HG03432 (cell line): Measurements from ENCODE around the gene KRTAP10-4.
"Not testable (repeated sequence)": the region's sequence is repeated elsewhere in the genome, so short reads cannot be mapped to it uniquely, and the experiment has no call there.

Experiments
- ATAC-seq: cut with Tn5 transposase; IDR thresholded peaks from one replicate; pipeline ENCODE4 v1.9.1; 2021; ENCODE audit warnings: mild to moderate bottlenecking, moderate library complexity; ENCODE audit not compliant: unreplicated experiment

Gene KRTAP10-4

DNA sequence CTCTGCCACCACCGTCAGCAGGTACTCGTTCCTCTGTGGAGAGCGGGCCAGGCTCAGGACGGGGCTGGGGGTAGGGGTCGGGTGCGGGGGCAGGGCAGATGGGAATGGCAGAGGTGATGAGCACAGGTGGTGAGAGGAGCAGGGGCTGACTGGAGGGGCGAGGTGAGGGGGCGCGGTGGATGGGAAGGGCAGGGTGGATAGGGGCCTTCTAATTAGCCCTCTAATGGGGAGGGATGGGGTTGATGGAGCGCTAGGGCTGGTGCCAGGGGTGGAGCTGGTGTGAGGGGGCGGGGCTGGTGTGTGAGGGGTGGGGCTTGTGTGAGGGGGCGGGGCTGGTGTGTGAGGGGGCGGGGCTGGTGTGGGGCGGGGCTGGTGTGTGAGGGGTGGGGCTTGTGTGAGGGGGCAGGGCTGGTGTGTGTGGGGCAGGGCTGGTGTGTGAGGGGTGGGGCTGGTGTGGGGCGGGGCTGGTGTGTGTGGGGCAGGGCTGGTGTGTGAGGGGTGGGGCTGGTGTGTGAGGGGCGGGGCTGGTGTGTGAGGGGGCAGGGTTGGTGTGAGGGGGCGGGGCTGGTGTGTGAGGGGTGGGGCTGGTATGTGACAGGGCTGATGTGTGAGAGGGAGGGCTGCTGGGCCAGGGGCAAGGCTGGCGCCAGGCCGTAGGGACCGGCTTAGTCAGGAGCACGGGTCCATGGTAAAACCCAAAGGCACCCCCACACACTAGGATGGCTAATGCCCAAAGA lies 39.5 kb upstream of the KRTAP10-4 start:
- no peak for ATAC-seq

DNA sequence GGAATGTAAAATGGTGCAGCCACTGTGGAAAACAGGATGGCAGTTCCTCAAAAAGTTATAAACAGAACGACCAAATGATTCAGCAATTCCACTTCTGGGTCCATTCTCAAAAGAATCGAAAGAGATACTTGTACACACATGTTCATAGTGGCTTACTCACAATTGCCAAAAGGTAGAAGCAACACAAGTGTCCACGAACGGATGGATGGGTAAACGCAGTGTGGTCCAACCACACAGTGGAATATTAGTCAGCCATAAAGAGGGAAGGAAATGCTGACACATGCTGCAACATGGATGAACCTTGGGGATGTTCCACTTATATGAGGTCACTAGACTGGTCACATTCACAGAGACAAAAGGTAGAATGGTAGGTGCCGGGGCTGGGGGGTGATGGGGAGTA lies 38.8 kb upstream of the KRTAP10-4 start:
- no peak for ATAC-seq

DNA sequence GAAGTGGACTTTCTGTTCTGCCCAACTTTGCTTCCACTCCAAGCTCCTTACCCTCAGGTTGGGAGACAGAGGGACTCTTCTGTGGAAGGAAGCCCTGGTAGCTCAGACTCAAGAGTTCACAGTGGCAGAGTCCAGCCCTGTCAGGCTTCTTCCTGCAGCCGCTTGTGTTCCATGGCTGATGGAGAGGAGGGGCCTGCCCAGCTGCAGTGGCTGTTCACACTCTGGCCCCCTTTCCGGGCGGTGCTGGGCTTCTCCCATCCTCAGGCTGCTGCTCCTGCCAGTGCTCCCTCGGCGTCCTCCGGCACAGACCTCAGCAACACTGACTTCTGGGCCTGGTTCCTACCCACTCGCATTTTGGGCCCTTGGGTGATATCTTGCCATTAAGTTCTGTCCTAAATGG lies 37.6 kb upstream of the KRTAP10-4 start:
- ATAC-seq: no peak

DNA sequence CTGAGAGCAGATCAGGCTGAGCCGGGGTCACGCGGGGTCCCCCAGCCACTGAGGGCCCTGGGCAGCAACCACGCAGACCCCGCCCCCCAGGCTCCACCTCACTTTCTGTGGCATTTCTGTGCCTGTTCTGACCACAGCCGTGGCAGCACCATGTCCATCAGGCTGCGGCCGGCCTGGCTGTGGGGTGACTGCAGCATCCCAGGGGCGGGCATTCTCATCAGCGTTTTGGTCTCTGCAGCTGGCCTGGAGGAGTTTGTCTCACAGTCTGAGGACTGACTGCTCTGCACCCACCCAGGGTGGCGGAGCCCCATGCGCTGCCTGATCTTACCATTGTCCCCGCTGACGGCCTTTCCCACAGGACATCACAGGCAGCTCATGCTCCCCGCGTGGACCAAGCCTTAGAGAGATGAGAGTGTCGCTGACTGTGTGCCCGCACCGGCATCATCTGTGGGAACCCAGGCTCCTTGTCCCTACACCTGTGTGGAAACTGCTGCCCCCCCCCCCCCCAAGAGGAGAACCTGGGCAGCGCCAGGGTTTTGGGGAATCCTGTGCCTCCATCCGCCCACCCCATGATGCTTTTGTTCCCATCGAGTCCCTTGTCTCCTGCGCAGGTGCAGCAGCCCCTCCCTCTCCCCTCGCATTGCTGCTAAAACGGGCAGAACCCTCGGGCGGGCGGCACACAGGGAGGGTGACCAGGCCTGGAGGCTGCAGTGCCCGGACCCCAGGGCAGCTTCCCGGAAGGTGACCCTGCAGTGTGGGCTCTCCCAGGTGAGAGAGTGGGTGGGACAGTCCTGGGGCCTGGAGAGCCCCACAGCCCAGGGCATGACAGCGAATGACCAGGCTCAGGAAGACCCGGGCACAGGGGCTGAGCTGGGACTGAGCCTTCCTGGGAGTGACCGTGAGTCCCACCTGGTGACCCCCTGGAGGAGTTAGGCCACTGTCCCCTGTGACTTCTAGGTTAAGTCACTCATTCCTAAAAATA lies 35.3 kb upstream of the KRTAP10-4 start:
- no peak for ATAC-seq

DNA sequence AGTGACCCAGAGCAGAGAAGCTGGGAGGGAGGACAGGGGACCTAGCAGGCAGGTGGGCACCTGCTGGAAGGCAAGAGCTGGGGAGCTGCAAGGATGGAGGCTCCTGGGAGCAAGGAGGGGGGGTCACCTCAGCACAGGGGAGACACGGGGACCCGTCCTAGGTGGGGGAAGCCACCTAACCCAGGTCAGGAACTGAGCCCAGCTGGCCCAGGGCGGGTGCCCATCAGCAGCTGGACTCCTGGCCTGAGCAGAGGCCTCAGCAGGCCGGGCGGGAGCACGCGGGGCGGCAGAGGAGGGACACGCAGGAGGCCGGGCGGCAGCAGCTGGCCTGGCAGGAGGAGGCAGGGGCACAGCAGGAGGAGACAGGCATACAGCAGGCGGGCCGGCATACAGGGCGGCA lies 34.5 kb upstream of the KRTAP10-4 start:
- ATAC-seq: no peak

DNA sequence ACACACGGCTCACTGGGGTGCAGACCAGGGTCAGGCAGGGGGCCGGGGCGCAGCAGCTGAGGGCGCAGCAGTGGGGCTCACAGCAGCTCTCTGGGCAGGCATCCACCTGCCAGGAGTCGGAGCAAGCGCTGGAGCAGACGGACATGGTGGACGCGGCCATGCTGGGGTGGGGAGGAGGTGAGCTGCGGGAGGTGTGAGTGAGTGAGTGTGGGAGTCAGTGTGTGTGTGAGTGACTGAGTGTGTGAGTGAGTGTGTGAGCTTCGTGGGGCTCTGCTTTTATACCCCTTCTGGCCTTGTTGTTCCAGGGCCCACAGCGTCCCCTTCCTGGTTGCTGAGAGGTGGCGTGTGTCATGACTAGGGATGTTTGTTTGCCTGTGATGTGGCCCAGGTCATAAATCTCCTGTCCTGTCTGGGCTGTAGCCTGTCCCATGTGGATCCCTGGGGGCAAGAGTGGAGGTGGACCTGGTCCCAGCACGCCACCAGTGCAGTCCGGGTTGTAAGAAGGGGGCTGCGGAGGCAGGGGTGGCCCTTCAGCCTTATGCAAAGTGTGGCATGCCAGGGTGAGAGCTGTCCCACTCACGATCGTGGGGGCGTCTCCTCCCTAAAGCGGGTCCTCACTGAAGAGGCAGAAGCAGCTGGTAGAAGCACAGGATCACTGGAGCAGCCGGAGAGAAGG lies 33.4 kb upstream of the KRTAP10-4 start, which contains the start of gene KRTAP10-1:
Gene KRTAP10-1, minus strand, starts transcription at position 205 of the 676 bp plus-strand sequence. Its CDS starts 45 bp downstream, at position 160.
- ATAC-seq: no peak

DNA sequence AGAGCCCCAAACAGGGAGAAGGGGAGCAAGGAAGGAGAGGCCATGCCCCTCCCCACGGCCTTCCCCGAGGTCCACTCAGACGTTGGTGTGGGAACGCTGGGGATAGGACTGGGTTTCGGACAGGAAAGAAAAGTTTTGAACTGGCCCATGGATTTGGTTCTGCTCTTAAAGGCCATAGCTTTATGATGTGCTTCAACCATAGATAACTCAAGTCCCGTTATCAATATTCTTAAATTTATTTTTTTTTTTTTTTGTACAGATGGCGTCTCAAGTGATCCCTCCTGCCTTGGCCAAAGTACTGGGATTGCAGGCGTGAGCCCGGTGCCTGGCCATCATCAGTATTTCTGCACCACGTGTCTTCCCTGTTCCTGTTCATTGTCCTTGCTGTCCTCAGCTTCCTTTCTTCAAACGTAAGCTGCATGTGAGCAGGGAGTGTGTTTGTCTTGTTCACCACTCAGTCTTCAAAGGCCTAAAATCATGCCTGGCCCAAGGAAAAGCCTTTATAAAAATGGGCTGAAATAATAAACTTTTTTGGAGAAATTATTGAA lies 32.7 kb upstream of the KRTAP10-4 start:
- no peak for ATAC-seq

DNA sequence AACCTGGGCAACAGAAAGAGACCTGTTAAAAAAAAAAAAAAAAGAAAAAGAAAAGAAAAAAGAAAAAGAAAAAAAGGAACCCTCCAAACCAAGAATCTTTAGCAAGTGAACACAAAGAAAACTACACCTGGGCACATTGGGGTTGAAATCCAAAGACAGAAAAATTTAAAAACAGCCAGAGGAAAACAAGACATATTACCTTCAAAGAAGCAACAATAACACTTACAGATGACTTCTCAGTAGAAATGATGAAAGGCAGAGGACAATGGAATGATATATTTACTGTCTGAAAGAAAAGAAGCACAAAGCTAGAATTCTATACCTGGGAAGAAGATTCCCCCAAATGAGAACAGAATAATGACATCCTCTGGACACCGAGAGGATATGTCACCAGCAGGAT lies 30.8 kb upstream of the KRTAP10-4 start:
- no peak for ATAC-seq

DNA sequence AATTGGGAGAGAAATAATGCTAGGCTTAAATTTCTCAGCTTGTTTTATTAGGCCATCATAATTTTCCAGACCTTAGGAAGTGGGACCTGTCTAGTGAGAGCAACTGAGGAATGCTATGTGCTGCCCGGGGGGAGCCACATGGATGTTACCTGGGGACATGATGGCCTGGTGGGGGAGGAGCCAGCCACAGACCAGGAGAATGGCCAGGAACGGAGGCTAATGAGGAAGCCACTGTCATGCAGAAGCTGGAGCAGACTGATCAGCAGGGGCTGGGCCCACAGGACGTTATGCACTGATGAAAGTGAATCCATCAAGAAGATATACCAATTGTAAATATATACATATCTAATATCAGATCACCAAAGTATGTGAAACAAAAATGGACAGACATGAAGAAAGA lies 29.0 kb upstream of the KRTAP10-4 start:
- no peak for ATAC-seq

DNA sequence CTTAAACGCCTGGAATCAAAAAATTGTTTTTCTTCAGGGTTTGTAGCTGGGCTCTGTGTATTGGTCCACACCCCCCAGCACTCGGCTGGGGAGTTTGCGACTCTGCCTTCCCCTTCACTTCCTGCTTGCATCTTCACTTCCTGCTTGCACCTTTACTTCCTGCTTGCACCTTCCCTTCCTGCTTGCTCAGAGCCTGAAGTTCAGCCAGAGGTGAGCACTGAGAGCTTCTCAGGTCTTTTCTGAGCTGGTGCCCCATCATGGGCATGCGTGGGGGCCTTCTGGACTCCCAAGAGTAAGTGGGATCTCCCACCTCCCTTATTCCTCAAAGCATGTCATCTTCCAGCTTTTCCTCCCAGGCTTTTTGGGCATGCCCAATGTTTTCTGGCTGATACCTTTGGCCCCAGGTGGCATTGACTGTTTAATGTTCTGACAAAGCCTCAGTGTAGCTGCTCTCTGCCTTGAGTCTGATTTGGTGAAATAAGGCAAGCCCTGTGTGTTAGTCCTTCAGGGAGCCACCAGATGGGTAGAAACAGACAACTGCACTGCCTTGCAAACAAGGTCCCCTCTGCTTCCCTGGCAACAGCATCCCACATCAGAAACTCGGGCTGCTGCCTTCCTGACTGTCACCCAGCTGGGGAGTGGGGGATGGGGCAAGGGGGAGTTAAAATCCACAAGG lies 25.7 kb upstream of the KRTAP10-4 start:
- no peak for ATAC-seq

DNA sequence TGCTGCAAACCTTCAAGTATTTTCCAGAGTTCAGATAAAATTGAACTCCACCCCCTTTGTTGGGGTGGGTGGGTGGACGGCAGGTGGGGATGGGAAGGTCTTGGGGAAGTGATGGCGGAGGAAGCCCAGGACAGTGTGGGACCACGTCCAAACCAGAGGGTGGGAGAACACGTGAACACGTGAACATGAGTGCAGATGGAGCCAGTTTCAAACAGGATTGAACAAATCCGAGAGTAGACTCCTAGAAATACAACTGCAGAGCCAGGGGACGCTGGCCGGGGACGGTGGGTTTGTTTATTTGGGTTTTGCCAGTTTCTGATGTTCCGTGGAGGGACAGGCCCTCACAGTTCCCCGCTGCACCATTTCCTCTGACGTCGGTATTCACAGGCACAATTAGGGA lies 25.1 kb upstream of the KRTAP10-4 start:
- ATAC-seq: no peak

DNA sequence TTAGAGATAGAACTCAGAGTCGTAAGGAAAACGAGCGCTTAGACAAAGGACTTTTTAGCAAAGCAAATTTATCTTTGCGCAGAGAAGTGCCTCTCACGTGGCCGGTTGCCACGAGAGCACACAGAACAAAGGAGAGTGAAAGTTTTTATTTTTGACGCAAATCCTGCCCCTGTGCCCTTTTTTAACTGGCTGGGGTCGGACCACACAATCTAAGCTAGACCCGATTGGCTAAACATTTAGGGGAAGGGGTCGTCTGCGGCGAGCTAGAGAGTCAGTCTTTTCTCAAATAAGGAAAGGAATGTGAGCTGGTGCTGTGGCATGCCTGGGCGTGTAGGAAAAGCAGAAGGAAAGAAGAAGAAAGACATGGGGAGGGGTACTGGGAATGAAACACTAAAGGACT lies 24.6 kb upstream of the KRTAP10-4 start:
- no peak for ATAC-seq

DNA sequence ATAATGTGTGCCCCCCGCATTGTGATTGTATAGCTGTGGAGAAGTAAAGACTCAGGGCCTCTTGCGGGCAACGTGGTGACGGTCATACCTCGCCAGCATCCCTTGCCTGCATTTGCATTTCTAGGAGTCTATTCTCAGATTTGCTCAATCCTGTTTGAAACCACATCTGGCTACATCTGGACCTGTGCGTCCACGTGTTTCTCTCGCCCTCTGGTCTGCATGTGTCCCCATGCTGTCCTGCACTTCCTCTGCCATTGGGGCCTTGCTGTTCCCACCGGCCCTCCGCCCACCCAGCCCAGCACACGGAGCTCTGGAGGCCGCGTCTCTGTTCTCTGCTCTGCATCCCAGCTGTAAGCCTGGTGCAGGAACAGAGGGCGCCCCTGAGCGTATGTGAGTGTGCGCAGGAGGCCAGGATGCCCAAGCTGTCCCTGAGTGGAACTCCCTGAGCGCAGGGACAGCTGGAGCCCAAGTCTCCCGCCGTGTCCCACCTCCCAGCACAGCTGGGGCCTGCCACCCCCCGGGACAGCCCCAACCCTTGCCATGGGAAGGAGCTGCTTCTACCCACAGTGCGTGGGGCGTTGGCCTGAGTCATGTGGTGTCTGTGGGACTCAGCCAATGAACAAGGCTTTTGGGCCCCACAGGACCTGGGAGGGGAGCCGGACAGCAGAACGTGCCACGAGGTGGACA lies 23.9 kb upstream of the KRTAP10-4 start:
- ATAC-seq: no peak

DNA sequence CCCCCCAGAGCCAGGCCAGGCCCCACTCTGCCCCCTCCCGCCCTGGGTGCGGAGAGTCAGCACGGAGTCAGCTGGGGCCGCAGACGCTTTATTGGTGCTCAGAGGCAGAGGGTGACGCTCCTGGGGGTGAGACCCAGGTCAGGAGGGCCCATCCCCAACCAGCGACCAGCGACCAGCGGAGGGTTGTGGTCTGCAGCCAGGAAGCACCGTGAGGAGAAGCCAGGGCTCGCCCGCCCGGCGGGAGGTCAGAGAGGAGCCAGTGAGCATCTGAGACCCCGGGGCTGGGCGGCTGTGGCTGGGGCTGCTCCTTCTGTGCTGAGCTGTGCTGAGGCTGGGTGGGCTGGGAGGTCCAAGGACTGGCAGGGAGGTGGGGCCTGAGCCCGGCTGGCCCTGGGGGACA lies 23.2 kb upstream of the KRTAP10-4 start:
- not testable (repeated sequence) for ATAC-seq

DNA sequence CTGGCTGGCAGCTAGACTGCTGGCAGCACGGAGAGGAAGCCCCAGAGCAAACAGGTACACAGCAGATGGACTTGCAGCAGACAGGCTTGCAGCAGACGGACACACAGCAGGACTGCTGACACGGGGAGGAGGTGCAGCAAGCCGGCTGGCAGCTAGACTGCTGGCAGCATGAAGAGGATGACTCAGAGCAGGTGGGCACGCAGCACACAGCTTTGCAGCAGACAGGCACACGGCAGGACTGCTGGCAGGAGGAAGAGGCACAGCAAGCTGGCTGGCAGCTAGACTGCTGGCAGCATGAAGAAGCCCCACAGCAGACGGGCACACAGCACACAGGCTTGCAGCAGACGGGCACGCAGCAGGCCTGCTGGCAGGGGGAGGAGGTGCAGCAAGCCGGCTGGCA lies 22.7 kb upstream of the KRTAP10-4 start:
- ATAC-seq: no peak

DNA sequence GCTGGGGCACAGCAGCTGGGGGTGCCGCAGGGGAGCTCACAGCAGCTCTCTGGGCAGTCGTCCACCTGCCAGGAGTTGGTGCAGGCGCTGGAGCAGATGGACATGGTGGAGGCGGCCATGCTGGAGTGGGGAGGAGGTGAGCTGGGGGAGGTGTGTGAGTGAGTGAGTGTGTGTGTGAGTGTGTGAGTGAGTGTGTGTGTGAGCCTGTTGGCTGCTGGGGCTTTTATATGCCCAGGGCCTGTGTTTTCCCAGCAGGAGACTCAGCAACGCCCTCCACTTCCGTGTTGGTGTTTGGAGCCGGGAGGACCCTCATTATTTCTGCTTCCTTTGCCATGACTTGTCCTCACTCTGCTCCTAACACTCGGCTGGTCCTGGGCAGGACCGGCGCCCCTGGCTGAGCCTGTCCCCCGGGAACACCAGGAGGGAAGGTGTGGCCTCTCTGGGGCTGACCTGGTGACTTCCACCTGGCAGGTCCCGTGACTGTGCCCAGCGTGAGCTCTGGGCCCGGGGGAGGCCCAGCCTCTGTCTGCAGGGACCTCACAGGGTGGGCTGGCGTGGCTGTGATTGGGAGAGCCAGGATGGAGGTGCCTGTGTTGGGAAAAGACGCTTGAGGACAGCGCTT lies 22.1 kb upstream of the KRTAP10-4 start, which contains the start of gene KRTAP10-2:
Gene KRTAP10-2, minus strand, starts transcription at position 166 of the 622 bp plus-strand sequence. Its CDS starts 47 bp downstream, at position 119.
- ATAC-seq: no peak

DNA sequence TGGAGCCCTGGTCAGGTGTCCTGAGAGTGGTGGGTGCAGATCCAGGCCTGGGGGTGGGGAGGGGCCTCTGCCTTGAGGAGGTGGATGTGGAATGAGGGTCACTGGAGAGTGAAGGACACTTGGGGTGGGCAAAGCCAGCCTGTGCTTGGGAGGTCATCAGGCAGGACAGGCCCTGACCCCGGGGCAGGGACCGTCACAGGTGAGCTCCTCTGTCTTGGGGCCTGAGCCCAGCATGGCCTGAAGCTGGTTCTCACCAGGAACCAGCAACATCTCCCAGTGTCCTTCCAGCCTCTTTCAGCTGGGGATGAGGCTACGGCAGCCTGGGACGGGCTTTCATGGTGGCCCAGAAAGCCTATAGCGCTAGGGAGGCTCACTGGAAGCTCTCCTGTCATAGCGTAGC lies 21.4 kb upstream of the KRTAP10-4 start:
- no peak for ATAC-seq

DNA sequence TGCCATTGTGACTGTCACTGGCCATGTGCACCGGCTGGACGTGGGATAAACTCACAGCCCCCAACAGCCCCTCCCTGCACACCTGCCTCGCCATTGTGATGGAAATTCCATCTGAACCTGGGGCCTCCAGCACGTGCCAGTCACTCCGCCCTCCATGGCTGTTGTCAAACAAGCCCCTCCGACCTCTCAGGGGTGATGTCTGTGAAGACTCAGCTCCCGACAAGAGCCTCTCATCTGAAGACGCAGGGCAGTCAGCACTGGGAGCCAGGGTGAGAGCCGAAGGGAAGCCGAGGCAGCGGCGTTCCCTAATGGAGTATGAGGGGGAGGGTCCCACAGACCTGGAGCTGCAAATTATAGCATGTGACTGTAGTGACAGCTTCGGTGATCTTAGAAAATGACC lies 20.8 kb upstream of the KRTAP10-4 start:
- ATAC-seq: no peak

DNA sequence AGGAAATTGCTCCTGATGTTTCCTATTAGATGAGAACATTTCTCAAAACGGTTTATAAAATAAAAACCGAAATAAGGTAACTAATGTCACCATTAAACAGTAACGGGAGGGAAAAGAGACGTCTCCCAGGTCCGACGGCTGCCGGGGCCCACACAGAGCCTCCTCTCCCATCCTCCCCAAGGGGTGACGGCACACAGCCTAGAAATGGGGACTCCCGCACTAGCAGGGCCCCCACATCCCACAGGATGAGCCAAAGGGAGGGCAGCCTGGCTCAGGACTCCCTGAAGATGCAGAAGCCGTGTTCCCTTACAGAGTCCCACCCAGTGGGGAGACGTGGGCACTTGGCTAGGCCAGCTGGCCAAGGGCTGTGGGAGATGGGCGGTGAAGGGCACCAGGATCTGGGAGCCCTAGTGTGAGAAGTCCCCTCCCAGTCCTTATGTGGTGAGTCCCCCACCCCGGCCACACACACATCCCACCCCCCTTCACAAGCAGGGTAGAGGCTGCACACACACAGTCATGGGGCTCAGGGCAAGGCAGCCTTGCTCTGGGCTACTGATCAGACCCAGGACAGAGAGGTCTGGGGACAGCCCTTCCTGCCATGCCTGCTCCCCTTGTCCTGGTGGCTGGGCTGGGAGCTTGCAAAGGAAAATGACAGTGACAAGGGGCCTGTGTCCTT lies 18.2 kb upstream of the KRTAP10-4 start:
- no peak for ATAC-seq
